Memory B cell (primary cell): ENCODE measurements around the gene TBATA.

Experiments
- ATAC-seq: fragments of 150-1000 bp; cut with Tn5 transposase; 2 replicates; pipeline ENCODE4 v1.10.0; 2021; ENCODE audit warnings: low read depth, mild to moderate bottlenecking, moderate library complexity
- DNase-seq, 2 donors: peaks; one replicate each; pipeline ENCODE4 v3.0.0; 2022; ENCODE audit warnings: low spot score in 2 of 2
- H3K27ac Mint-ChIP-seq: one replicate; pipeline ENCODE4 v1.8.0; 2022; ENCODE audit warnings: mild to moderate bottlenecking, moderate library complexity, mixed read lengths
- H3K27me3 Mint-ChIP-seq: one replicate; pipeline ENCODE4 v1.8.0; 2022; ENCODE audit warnings: mixed read lengths
- H3K36me3 Mint-ChIP-seq: one replicate; pipeline ENCODE4 v1.8.0; 2022; ENCODE audit warnings: mild to moderate bottlenecking, mixed read lengths
- H3K4me1 Mint-ChIP-seq: one replicate; pipeline ENCODE4 v1.8.0; 2022; ENCODE audit warnings: mixed read lengths
- H3K4me3 Mint-ChIP-seq: one replicate; pipeline ENCODE4 v1.8.0; 2022; ENCODE audit warnings: mild to moderate bottlenecking, moderate library complexity, mixed read lengths
- H3K9me3 Mint-ChIP-seq: one replicate; pipeline ENCODE4 v1.8.0; 2022; ENCODE audit warnings: mixed read lengths

Gene TBATA

GRCh38 chr10:70753026-70753663, 32.0 kb downstream of the TBATA start:
- Mint-ChIP-seq H3K27ac (no peak overlapping the region), H3K4me3 (no peak overlapping the region), H3K36me3 (no peaks in the 10 kb centered on the region), H3K27me3 (peaks cover 9% of the 10 kb centered on the region), H3K4me1 (no peaks in the 10 kb centered on the region), H3K9me3 (no peaks in the 10 kb centered on the region)
- no peak for DNase-seq
- no peak for ATAC-seq

- H3K4me1 Mint-ChIP-seq: no peaks in the 10 kb centered on the region
- no peaks in the 10 kb centered on the region for H3K9me3 Mint-ChIP-seq
- ATAC-seq (no peak), DNase-seq (no peak)
- H3K4me3 Mint-ChIP-seq: no peak overlapping the region
- no peak overlapping the region for H3K27ac Mint-ChIP-seq
- H3K27me3 Mint-ChIP-seq: peaks cover 9% of the 10 kb centered on the region
- H3K36me3 Mint-ChIP-seq: no peaks in the 10 kb centered on the region
These were observed 32.6 kb downstream of the TBATA start for GRCh38 chr10:70752571-70752970.

DNA sequence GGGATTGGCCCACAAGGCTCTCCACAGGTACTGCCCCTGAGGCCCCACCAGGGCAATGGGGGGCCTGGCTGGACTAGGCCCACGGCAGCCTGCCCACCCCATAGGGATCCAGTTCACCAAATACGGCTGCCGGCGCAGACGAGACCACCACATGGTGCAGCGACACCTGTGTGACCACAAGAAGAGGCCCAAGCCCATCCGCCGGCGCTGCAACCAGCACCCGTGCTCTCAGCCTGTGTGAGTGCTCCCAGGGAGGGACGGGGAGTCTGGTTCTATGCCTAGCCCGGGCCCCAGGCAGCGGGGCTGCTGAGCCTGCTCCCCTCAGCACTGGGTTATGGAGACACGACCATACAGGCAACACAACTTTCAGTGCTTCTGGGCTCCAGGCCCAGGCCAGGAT, 33.2 kb downstream of the TBATA start:
- ATAC-seq: no peak
- Mint-ChIP-seq H3K9me3 (no peaks in the 10 kb centered on the region), H3K4me1 (no peaks in the 10 kb centered on the region), H3K27me3 (peaks cover 9% of the 10 kb centered on the region), H3K36me3 (no peaks in the 10 kb centered on the region), H3K4me3 (no peak overlapping the region), H3K27ac (no peak overlapping the region)
- no peak for DNase-seq

GRCh38 chr10:70751356-70751755, 33.8 kb downstream of the TBATA start:
- Mint-ChIP-seq H3K9me3 (no peaks in the 10 kb centered on the region), H3K4me3 (no peak overlapping the region), H3K27ac (no peak overlapping the region), H3K4me1 (no peaks in the 10 kb centered on the region), H3K36me3 (no peaks in the 10 kb centered on the region), H3K27me3 (peaks cover 9% of the 10 kb centered on the region)
- DNase-seq: no peak
- ATAC-seq: no peak

DNA sequence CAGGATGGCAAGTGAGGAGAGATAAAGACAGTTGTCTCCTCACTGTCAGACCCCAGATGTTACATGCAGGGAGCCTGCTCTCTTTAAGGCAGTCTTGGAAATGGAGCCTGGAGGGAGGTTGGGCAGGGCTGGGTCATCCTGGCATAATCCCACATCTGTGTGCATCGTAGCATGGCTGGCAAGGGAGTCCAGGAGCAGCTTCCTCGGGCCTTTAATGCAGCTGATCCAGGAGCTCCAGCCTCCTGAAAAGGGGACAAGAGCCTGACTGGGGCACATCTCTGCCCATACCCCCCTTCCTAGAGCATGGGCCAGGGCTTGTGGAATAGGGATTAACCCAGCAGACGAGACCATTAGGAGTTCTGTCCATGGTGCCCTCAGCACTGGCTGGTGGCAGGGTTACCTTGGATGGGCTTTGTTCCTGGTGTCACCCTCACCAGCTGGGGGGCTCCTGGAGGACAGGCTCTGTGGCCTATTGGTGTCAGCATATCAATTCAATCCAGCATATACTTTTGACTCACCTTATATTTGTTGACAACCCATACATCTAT, 34.9 kb downstream of the TBATA start:
- ATAC-seq (no peak), DNase-seq (no peak)
- Mint-ChIP-seq H3K36me3 (no peaks in the 10 kb centered on the region), H3K27ac (no peak overlapping the region), H3K4me1 (no peaks in the 10 kb centered on the region), H3K27me3 (peaks cover 7% of the 10 kb centered on the region), H3K4me3 (no peak overlapping the region), H3K9me3 (no peaks in the 10 kb centered on the region)

GRCh38 chr10:70749756-70750155, 35.4 kb downstream of the TBATA start:
- DNase-seq (no peak), ATAC-seq (no peak)
- H3K9me3 Mint-ChIP-seq: no peaks in the 10 kb centered on the region
- peaks cover 6% of the 10 kb centered on the region for H3K27me3 Mint-ChIP-seq
- H3K4me1 Mint-ChIP-seq: no peaks in the 10 kb centered on the region
- H3K27ac Mint-ChIP-seq: no peak overlapping the region
- no peaks in the 10 kb centered on the region for H3K36me3 Mint-ChIP-seq
- H3K4me3 Mint-ChIP-seq: no peak overlapping the region

DNA sequence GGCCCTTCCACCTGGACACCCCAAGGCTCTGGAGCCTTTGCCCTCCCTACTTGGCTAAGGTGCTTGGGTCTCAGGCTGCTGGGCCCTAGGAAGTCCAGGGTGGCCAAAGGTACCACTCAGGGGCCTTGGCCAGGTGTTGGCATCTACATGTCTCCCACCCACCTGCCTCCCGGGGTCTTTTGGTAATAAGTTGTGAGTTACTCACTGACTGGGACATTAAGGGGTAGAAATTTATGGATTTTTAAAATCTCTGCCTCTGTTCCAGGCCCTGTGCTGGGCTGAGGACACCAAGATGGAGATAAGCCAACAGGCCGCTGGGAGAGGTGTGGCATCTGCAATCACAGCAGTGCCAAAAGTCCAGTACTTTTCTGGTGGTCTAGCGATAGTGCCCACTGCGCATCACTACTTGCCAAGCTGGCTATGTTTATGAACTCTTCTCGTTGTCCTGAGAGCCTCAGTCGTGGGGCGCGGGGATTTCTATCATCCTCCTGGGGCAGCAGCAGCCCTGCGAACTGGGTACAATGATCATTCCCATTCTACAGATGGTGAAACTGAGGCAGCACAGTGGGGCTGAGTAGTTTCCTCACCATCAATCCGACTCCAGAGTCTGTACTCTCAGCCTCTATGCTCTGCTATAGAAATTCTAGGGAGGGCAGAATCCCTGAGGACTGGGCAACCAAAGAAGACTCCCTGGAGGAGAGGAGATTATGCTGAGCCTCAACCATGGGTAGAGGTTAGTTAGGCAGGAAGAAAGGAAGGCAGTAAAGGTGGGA, 36.2 kb downstream of the TBATA start:
- Mint-ChIP-seq H3K4me1 (no peaks in the 10 kb centered on the region), H3K9me3 (no peaks in the 10 kb centered on the region), H3K4me3 (no peak overlapping the region), H3K27ac (no peak overlapping the region), H3K27me3 (no peaks in the 10 kb centered on the region), H3K36me3 (no peaks in the 10 kb centered on the region)
- DNase-seq (no peak), ATAC-seq (no peak)

DNA sequence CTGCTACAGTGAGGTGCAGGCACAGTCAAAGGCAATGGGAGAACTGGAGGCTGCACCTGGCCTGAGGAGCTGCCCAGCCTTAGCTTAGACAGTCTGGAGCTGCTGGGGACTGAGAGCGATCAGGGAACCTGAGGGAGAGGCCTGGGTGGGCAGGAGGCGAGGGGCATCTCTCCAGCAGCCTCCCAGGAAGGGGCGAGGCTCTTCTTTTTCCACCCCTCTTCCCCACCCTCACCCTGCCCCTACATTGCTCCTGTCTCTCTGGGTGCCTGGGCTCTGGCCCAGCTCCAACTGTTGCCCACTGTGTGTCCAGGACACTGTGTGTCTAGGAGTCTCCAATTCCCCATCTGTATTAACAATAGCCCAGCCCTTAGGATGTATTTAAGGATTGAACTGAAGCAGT, 36.9 kb downstream of the TBATA start:
- DNase-seq (no peak), ATAC-seq (no peak)
- Mint-ChIP-seq H3K27ac (no peak overlapping the region), H3K9me3 (no peaks in the 10 kb centered on the region), H3K4me3 (no peak overlapping the region), H3K36me3 (no peaks in the 10 kb centered on the region), H3K27me3 (no peaks in the 10 kb centered on the region), H3K4me1 (no peaks in the 10 kb centered on the region)

- H3K27ac Mint-ChIP-seq: no peak overlapping the region
- no peaks in the 10 kb centered on the region for H3K4me1 Mint-ChIP-seq
- no peaks in the 10 kb centered on the region for H3K27me3 Mint-ChIP-seq
- no peaks in the 10 kb centered on the region for H3K9me3 Mint-ChIP-seq
- H3K36me3 Mint-ChIP-seq: no peaks in the 10 kb centered on the region
- DNase-seq: no peak
- no peak for ATAC-seq
- no peak overlapping the region for H3K4me3 Mint-ChIP-seq
These were observed 37.8 kb downstream of the TBATA start for GRCh38 chr10:70747192-70747965.

DNA sequence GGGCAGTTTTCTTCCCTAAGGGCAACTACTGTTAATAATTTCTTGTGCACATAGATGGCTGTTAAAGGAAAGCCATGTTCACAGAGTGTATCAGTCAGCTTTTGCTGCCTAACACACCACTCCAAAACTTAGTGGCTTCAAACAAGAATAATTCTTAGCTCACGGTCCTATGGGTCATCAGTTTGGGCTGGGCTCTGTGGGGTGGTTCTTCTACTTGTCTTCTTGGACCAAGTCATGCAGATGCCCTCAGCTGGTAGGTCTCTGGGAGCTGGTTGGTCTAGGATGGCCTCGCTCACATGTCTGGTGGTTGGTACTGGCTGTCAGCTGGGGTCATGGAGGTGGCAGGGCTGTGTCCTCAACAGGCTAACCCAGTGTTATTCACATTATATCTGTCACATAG, 39.6 kb downstream of the TBATA start:
- no peaks in the 10 kb centered on the region for H3K9me3 Mint-ChIP-seq
- H3K27me3 Mint-ChIP-seq: no peaks in the 10 kb centered on the region
- no peak overlapping the region for H3K4me3 Mint-ChIP-seq
- H3K27ac Mint-ChIP-seq: no peak overlapping the region
- DNase-seq (no peak), ATAC-seq (no peak)
- no peaks in the 10 kb centered on the region for H3K4me1 Mint-ChIP-seq
- H3K36me3 Mint-ChIP-seq: no peaks in the 10 kb centered on the region

- H3K4me3 Mint-ChIP-seq: no peak overlapping the region
These were observed 40.5 kb downstream of the TBATA start for GRCh38 chr10:70744617-70745143.

DNA sequence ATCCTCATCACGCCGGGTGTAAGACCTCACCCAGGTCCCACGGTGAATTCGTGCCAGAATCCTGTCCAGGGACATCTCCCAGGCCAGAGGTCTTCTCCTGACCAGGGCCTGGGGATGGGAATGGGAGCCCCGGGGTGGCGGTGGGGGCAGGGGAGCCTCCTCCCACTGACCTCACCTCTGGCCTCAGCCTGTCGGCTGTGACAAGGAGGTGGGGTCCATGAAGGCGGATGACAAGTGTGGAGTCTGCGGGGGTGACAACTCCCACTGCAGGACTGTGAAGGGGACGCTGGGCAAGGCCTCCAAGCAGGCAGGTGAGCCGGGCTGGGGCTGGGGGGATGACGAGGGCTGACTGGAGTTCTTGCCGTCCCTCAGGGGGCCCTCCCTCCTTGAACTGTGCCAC, 41.3 kb downstream of the TBATA start:
- Mint-ChIP-seq H3K4me1 (no peaks in the 10 kb centered on the region), H3K27me3 (no peaks in the 10 kb centered on the region), H3K4me3 (no peak overlapping the region), H3K9me3 (no peaks in the 10 kb centered on the region), H3K36me3 (no peaks in the 10 kb centered on the region), H3K27ac (no peak overlapping the region)
- ATAC-seq (no peak), DNase-seq (no peak)

More at GRCh38 chr10:70744617-70745143, 40.5 kb downstream of the TBATA start:
- Mint-ChIP-seq H3K4me1 (no peaks in the 10 kb centered on the region), H3K27me3 (no peaks in the 10 kb centered on the region), H3K9me3 (no peaks in the 10 kb centered on the region), H3K36me3 (no peaks in the 10 kb centered on the region), H3K27ac (no peak overlapping the region)
- ATAC-seq (no peak), DNase-seq (no peak)

- Mint-ChIP-seq H3K27ac (no peak overlapping the region), H3K9me3 (no peaks in the 10 kb centered on the region), H3K4me3 (no peak overlapping the region)
These were observed 41.8 kb downstream of the TBATA start for GRCh38 chr10:70743430-70743788.

More at GRCh38 chr10:70743430-70743788, 41.8 kb downstream of the TBATA start:
- Mint-ChIP-seq H3K4me1 (no peaks in the 10 kb centered on the region), H3K27me3 (peaks cover under 1% of the 10 kb centered on the region), H3K36me3 (no peaks in the 10 kb centered on the region)
- DNase-seq (no peak), ATAC-seq (no peak)
